HCT116 (cell line): Measurements from ENCODE around the gene MARVELD1. TPM values are rescaled to one million over a fixed set of nuclear protein-coding genes. Genes with fewer than 3 reads are reported as not detected.

ENCODE experiments used
- ATAC-seq: fragments of 200-7000 bp; cut with Tn5 transposase; 2 replicates; pipeline ENCODE4 v1.9.1; 2020; ENCODE audit warnings: mild to moderate bottlenecking, moderate library complexity
- BruUV-seq: library from RNA; stranded (reverse); fragments of 400-500 nt; replicated peaks from 2 replicates; lab custom pipeline; 2021; lab: Mats Ljungman, UMichigan
- CTCF ChIA-PET: fragments of 300-600 bp; sonication (Branson Sonifier 250); formaldehyde crosslinking; loops from one replicate; lab custom pipeline; 2021; ENCODE audit warnings: antibody characterized with exemption; lab: Charles Lee
- POLR2A ChIA-PET: fragments of 300-600, 350-600 bp; sonication (Branson Sonifier 250); formaldehyde crosslinking; loops from one replicate; lab custom pipeline; 2021; ENCODE audit warnings: antibody characterized with exemption; lab: Charles Lee
- RAD21 ChIA-PET, 2 experiments: fragments of 300-600 bp; sonication (Branson Sonifier 250); formaldehyde crosslinking; loops; one replicate each; lab custom pipeline; 2023; ENCODE audit warnings: low total read pairs in 2 of 2; ENCODE audit not compliant: uncharacterized antibody in 2 of 2, unreplicated experiment in 2 of 2, low non-redundant PET in 1 of 2; lab: Charles Lee
- DNase-seq: peaks from one replicate; pipeline ENCODE4 v3.0.0-alpha.2; 2010; ENCODE audit warnings: low read depth, low spot score
- H2AFZ ChIP-seq: fragments of 200-600 bp; shearing (Covaris generic), sonication (generic); 2 replicates; pipeline ENCODE4 v1.6.1; 2017; ENCODE audit warnings: low read depth, mixed run types, mixed read lengths, antibody characterized with exemption, low read length; ENCODE audit not compliant: poor library complexity, severe bottlenecking
- H3K27ac ChIP-seq: 2 replicates; pipeline ENCODE4 v1.5.1; 2012; ENCODE audit warnings: low read depth, low read length
- H3K27me3 ChIP-seq: fragments of 200-600 bp; sonication (generic); 2 replicates; pipeline ENCODE4 v1.6.1; 2016; ENCODE audit warnings: mixed run types, low read length, mixed read lengths; ENCODE audit not compliant: insufficient read depth
- H3K36me3 ChIP-seq, 2 experiments: fragments of 200-500 bp in 1 of 2; fragments of 200-600 bp in 1 of 2; sonication (Bioruptor generic) in 1 of 2; sonication (generic) in 1 of 2; 2 replicates each; pipeline versions ENCODE4 v1.5.1 to v1.6.1; 2014 to 2016; ENCODE audit warnings: low read length in 2 of 2, inconsistent platforms in 1 of 2, mixed read lengths in 1 of 2, mixed run types in 1 of 2; ENCODE audit not compliant: insufficient read depth in 2 of 2, control insufficient read depth in 1 of 2
- H3K4me1 ChIP-seq, 2 experiments: fragments of 200-600 bp in 1 of 2; sonication (generic) in 1 of 2; 2 replicates each; pipeline versions ENCODE4 v1.5.1 to v1.6.1; 2012 to 2017; ENCODE audit warnings: low read length in 2 of 2, inconsistent platforms in 1 of 2, mild to moderate bottlenecking in 1 of 2, mixed read lengths in 1 of 2, mixed run types in 1 of 2, moderate library complexity in 1 of 2; ENCODE audit not compliant: insufficient read depth in 2 of 2, control insufficient read depth in 1 of 2
- H3K4me2 ChIP-seq: fragments of 200-600 bp; sonication (generic); 2 replicates; pipeline ENCODE4 v1.6.1; 2017; ENCODE audit warnings: mixed run types, low read length, mixed read lengths
- H3K4me3 ChIP-seq, 2 experiments: fragments of 200-600 bp in 1 of 2; sonication (generic) in 1 of 2; replicated peaks in 1 of 2; 2 replicates each; pipeline ENCODE4 v1.5.1; 2011 to 2016; ENCODE audit warnings: low read length in 2 of 2, control low read depth in 1 of 2, low read depth in 1 of 2, mild to moderate bottlenecking in 1 of 2, mixed read lengths in 1 of 2, mixed run types in 1 of 2
- H3K79me2 ChIP-seq: fragments of 200-600 bp; sonication (generic); 2 replicates; pipeline ENCODE4 v1.6.1; 2017; ENCODE audit warnings: mild to moderate bottlenecking, mixed run types, low read length, moderate library complexity, mixed read lengths; ENCODE audit not compliant: insufficient read depth
- H3K9ac ChIP-seq: fragments of 200-600 bp; sonication (generic); 2 replicates; pipeline ENCODE4 v1.6.1; 2016; ENCODE audit warnings: low read length, mixed read lengths
- H3K9me2 ChIP-seq: fragments of 200-600 bp; sonication (generic), shearing (Covaris generic); 2 replicates; pipeline ENCODE4 v1.6.1; 2017; ENCODE audit warnings: mixed run types, mild to moderate bottlenecking, moderate library complexity; ENCODE audit not compliant: insufficient read depth
- H3K9me3 ChIP-seq, 2 experiments: fragments of 200-500 bp in 1 of 2; fragments of 200-600 bp in 1 of 2; sonication (Bioruptor generic) in 1 of 2; sonication (generic) in 1 of 2; 2 replicates each; pipeline ENCODE4 v1.6.1; 2014 to 2017; ENCODE audit warnings: low read length in 2 of 2, mixed read lengths in 2 of 2, inconsistent platforms in 1 of 2, low read depth in 1 of 2, mild to moderate bottlenecking in 1 of 2, mixed run types in 1 of 2, moderate library complexity in 1 of 2; ENCODE audit not compliant: control insufficient read depth in 1 of 2, insufficient read depth in 1 of 2
- H4K20me1 ChIP-seq: fragments of 200-600 bp; sonication (generic), shearing (Covaris generic); 2 replicates; pipeline ENCODE4 v1.6.1; 2017; ENCODE audit warnings: mixed run types, mild to moderate bottlenecking, moderate library complexity; ENCODE audit not compliant: insufficient read depth
- CTCF ChIP-seq, 3 experiments: fragments of 200-600 bp in 1 of 3; sonication (generic) in 1 of 3; IDR thresholded peaks in 2 of 3; conservative IDR thresholded peaks in 1 of 3; 2 replicates each; pipeline ENCODE4 v1.5.1; 2012 to 2017; ENCODE audit warnings: low read depth in 2 of 3, low read length in 2 of 3, antibody characterized with exemption in 1 of 3, borderline replicate concordance in 1 of 3, control low read depth in 1 of 3, mild to moderate bottlenecking in 1 of 3, mixed read lengths in 1 of 3, mixed run types in 1 of 3, moderate library complexity in 1 of 3; ENCODE audit not compliant: insufficient read depth in 1 of 3
- ELF1 ChIP-seq: IDR thresholded peaks from 2 replicates; pipeline ENCODE4 v1.6.1; 2012; ENCODE audit warnings: low read depth, borderline replicate concordance
- POLR2A ChIP-seq: IDR thresholded peaks from 2 replicates; pipeline ENCODE4 v1.7.0; 2011; ENCODE audit warnings: borderline replicate concordance; ENCODE audit not compliant: insufficient read depth, insufficient read length; ENCODE audit errors: extremely low read depth
- RAD21 ChIP-seq: IDR thresholded peaks from 2 replicates; pipeline ENCODE4 v1.6.1; 2012; ENCODE audit warnings: low read depth, mild to moderate bottlenecking
- YY1 ChIP-seq: IDR thresholded peaks from 2 replicates; pipeline ENCODE4 v1.6.1; 2011; ENCODE audit warnings: low read length, low read depth, moderate library complexity, mild to moderate bottlenecking; ENCODE audit not compliant: insufficient replicate concordance; ENCODE audit errors: extremely low read depth
- intact Hi-C: fragments of 100-400 bp; cut with micrococcal nuclease; formaldehyde crosslinking; loops from 2 replicates; pipeline ENCODE4 v1.10.0; 2022
- total RNA-seq: library from RNA; stranded (reverse); gene quantifications from one replicate; pipeline ENCODE4 v1.2.1, GENCODE V29; 2021; ENCODE audit not compliant: unreplicated experiment

The MARVELD1 gene
- total RNA-seq, 1 experiment from 2014 or later: 36.1 TPM

- intact Hi-C loops: loop anchor here (1.0 kb wide), 1 partner anchor 22 kb away; no protein-coding TSS in a partner anchor
- H3K4me3 ChIP-seq: no peak overlapping the region
- H3K4me2 ChIP-seq: peak overlapping the region; percentile 59
- no peak overlapping the region for H3K27ac ChIP-seq
- ChIA-PET CTCF (interaction anchor here (0.7 to 3.0 kb wide), 10 partner anchors 8 to 33 kb away, joined by 5 to 44 read pairs (median 9); partner anchors contain the start of genes AVPI1 and ZFYVE27), POLR2A (interaction anchor here (0.9 kb wide), 1 partner anchor 12 kb away, joined by 4 read pairs; no protein-coding TSS in a partner anchor), RAD21 (interaction anchor here (0.6 to 1.1 kb wide), 5 partner anchors 8 to 241 kb away, joined by 3 to 6 read pairs (median 3); no protein-coding TSS in a partner anchor)
- TF ChIP-seq ELF1: no peak
- TF ChIP-seq CTCF (IDR thresholded peaks at IDR 0.05 in 2 of 3, conservative IDR thresholded peaks at IDR 0.05 in 1 of 3; ENCODE audit: borderline replicate concordance in 1 of 3, insufficient read depth in 1 of 3, low read depth in 2 of 3, low read length in 2 of 3): peak; percentile 78 to 90 (median 79); a peak in 5 of 6 replicates
- TF ChIP-seq YY1: peak; percentile 34
- no peak for TF ChIP-seq POLR2A
- peak; percentile 88 for TF ChIP-seq RAD21
- peak overlapping the region; percentile 17 for H2AFZ ChIP-seq
- no peak overlapping the region for H3K9ac ChIP-seq
- no peaks in the 10 kb centered on the region for H4K20me1 ChIP-seq
- H3K79me2 ChIP-seq: peaks cover 5% of the 10 kb centered on the region; the same call in 1 of the 2 replicates
- ATAC-seq (peak; percentile 33; the same call in 1 of the 2 replicates), DNase-seq (no peak)
- no peaks in the 10 kb centered on the region for H3K36me3 ChIP-seq
- no peaks in the 10 kb centered on the region for H3K9me3 ChIP-seq
- H3K4me1 ChIP-seq: peaks cover 12 to 19% of the 10 kb centered on the region in 2 experiments
- no TSS peak for BruUV-seq
- no peaks in the 10 kb centered on the region for H3K27me3 ChIP-seq
- no peaks in the 10 kb centered on the region for H3K9me2 ChIP-seq
Observed at GRCh38 chr10:97708976-97709946, 4.3 kb upstream of the MARVELD1 start.
